HCT116 (cell line): ENCODE data around the gene RFLNA.

Experiments used
- EZH2 ChIP-seq: fragments of 200-600 bp; sonication (generic); IDR thresholded peaks from 2 replicates; pipeline ENCODE4 v1.6.1; 2017; ENCODE audit warnings: antibody characterized with exemption, mixed run types
- POLR2A ChIP-seq: IDR thresholded peaks from 2 replicates; pipeline ENCODE4 v1.7.0; 2011; ENCODE audit warnings: borderline replicate concordance; ENCODE audit not compliant: insufficient read depth, insufficient read length; ENCODE audit errors: extremely low read depth
- RAD21 ChIP-seq: IDR thresholded peaks from 2 replicates; pipeline ENCODE4 v1.6.1; 2012; ENCODE audit warnings: low read depth, mild to moderate bottlenecking
- TF ChIP-seq, protein P1 (sequence below), 3 experiments: fragments of 200-600 bp in 1 of 3; sonication (generic) in 1 of 3; IDR thresholded peaks in 2 of 3; conservative IDR thresholded peaks in 1 of 3; 2 replicates each; pipeline ENCODE4 v1.5.1; 2012 to 2017; ENCODE audit warnings: low read depth in 2 of 3, low read length in 2 of 3, antibody characterized with exemption in 1 of 3, borderline replicate concordance in 1 of 3, control low read depth in 1 of 3, mild to moderate bottlenecking in 1 of 3, mixed read lengths in 1 of 3, mixed run types in 1 of 3, moderate library complexity in 1 of 3; ENCODE audit not compliant: insufficient read depth in 1 of 3
- TF ChIP-seq, protein P2 (sequence below): IDR thresholded peaks from 2 replicates; pipeline ENCODE4 v1.6.1; 2012

DNA sequence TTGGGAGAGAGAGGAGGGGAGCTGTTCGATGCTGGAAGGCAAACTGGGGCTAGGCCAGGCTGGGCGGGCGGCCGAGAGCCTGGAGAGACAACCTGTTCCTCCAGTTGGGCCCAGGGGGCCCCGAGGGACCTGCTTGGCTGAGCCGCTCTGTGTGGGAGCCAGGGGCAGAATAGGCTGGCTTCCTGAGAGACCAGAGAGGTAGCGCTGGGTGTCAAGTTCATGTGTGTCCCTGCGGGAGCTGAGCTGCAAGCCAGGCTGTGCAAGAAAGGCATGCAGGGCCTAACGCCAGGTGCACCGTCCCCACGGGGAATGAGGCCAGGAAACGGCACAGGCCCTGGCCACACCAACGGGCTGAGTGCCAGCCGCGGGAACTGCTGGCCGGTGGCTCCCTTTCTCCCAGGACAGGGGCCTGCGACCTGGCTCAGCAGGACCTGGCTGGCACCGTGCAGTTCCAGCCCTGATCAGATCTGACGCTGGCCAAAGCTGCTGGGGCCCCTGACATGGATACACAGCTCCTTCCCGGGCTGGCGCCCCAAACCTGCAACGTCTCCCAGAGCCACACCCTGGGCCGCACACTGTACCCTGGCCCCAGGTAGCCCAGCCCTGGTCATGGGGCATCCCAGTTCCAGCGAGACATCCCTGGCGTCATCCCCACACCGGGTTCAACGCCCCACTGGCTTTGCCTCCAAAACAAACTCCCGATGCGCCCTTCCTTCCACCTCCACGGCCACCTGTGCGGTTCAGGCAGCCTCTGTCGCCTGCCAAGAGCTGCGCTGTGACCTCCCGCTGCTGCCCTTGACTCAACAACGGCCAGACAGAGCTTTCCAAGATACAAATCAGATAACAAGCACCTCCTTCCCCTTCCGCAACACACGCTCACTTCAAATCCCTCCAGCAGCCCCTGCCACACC is 65.0 kb downstream of the RFLNA start:
- TF ChIP-seq, protein P1, sequence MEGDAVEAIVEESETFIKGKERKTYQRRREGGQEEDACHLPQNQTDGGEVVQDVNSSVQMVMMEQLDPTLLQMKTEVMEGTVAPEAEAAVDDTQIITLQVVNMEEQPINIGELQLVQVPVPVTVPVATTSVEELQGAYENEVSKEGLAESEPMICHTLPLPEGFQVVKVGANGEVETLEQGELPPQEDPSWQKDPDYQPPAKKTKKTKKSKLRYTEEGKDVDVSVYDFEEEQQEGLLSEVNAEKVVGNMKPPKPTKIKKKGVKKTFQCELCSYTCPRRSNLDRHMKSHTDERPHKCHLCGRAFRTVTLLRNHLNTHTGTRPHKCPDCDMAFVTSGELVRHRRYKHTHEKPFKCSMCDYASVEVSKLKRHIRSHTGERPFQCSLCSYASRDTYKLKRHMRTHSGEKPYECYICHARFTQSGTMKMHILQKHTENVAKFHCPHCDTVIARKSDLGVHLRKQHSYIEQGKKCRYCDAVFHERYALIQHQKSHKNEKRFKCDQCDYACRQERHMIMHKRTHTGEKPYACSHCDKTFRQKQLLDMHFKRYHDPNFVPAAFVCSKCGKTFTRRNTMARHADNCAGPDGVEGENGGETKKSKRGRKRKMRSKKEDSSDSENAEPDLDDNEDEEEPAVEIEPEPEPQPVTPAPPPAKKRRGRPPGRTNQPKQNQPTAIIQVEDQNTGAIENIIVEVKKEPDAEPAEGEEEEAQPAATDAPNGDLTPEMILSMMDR (IDR thresholded peaks at IDR 0.05 in 2 of 3, conservative IDR thresholded peaks at IDR 0.05 in 1 of 3; ENCODE audit: borderline replicate concordance in 1 of 3, insufficient read depth in 1 of 3, low read depth in 2 of 3, low read length in 2 of 3): no peak
- TF ChIP-seq POLR2A: no peak
- no peak for TF ChIP-seq RAD21
- TF ChIP-seq, protein P2, sequence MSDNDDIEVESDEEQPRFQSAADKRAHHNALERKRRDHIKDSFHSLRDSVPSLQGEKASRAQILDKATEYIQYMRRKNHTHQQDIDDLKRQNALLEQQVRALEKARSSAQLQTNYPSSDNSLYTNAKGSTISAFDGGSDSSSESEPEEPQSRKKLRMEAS: no peak
- TF ChIP-seq EZH2: no peak
